Adipocyte (in vitro differentiated cells): ENCODE results near the gene CSF1.
A peak's percentile ranks its signal among the peaks of the same experiment; 100 is the strongest.

ENCODE experiments used
- DNase-seq: peaks from one replicate; pipeline ENCODE4 v3.0.0-alpha.2; 2015; ENCODE audit warnings: low read depth
- H3K27me3 ChIP-seq: replicated peaks from 2 replicates; pipeline ENCODE4 v1.7.0; 2013; ENCODE audit warnings: mild to moderate bottlenecking, low read length, moderate library complexity; ENCODE audit not compliant: control insufficient read depth, insufficient read depth
- H3K36me3 ChIP-seq: 2 replicates; pipeline ENCODE4 v1.7.0; 2013; ENCODE audit warnings: low read length, mild to moderate bottlenecking, moderate library complexity; ENCODE audit not compliant: control insufficient read depth, insufficient read depth, severe bottlenecking
- H3K4me1 ChIP-seq: 2 replicates; pipeline ENCODE4 v1.7.0; 2013; ENCODE audit warnings: mild to moderate bottlenecking, low read length, moderate library complexity; ENCODE audit not compliant: control insufficient read depth, insufficient read depth
- H3K4me3 ChIP-seq: 2 replicates; pipeline ENCODE4 v1.7.0; 2013; ENCODE audit warnings: mild to moderate bottlenecking, low read length, moderate library complexity
- H3K9ac ChIP-seq: 2 replicates; pipeline ENCODE4 v1.7.0; 2013; ENCODE audit warnings: mild to moderate bottlenecking, low read length, moderate library complexity
- H3K9me3 ChIP-seq: 2 replicates; pipeline ENCODE4 v1.7.0; 2013; ENCODE audit warnings: mild to moderate bottlenecking, low read length, moderate library complexity; ENCODE audit not compliant: control insufficient read depth

The CSF1 gene

GRCh38 chr1:109905491-109905890 lies 5.2 kb upstream of the CSF1 start:
- DNase-seq, result no peak
- no peaks in the 10 kb centered on the region for H3K27me3 ChIP-seq
- no peak overlapping the region for H3K9ac ChIP-seq
- H3K4me1 ChIP-seq, result peaks cover 9% of the 10 kb centered on the region
- no peak overlapping the region for H3K4me3 ChIP-seq
- H3K36me3 ChIP-seq, result no peaks in the 10 kb centered on the region
- no peaks in the 10 kb centered on the region for H3K9me3 ChIP-seq

DNA sequence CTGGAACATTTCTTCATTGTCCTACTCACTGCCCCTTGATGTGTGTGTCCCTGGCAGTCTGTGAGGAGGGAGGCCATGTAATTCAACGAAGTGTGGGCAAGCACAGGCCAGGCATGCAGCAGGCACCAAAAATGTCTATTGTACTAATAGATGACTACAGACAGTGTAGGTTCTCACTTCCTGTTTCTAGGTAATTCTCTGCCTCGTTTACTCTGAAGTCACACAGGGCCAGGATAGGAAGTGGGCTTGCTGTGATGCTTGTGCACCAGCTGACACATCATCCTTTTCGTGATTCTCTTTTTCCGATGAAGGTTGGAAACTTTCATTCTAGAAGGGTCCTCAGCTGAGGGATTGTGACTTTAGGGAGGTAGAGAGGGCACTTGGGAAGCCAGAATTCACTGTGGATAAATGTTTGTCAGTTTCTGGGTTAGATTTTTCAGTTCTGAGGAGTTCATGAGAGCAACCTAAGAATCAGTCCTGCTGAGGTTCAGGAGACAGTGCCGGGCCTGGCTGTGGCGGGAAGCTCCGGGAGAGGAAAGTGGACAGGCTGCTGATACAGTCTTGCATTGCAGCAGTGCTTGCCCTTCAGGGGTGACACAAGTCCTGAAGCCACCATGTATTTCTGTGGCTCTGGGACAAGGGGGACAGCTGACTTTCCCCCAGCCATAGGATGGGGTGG lies 4.3 kb upstream of the CSF1 start:
- Histone ChIP-seq H3K36me3 (no peaks in the 10 kb centered on the region), H3K4me1 (peaks cover 8% of the 10 kb centered on the region), H3K27me3 (no peaks in the 10 kb centered on the region), H3K9me3 (no peaks in the 10 kb centered on the region), H3K4me3 (no peak overlapping the region), H3K9ac (no peak overlapping the region)
- DNase-seq, result no peak

GRCh38 chr1:109906839-109907180 lies 3.8 kb upstream of the CSF1 start:
- H3K4me1 ChIP-seq, result peaks cover 8% of the 10 kb centered on the region
- no peak overlapping the region for H3K4me3 ChIP-seq
- H3K36me3 ChIP-seq, result no peaks in the 10 kb centered on the region
- H3K27me3 ChIP-seq, result no peaks in the 10 kb centered on the region
- DNase-seq, result no peak
- H3K9ac ChIP-seq, result no peak overlapping the region
- H3K9me3 ChIP-seq, result no peaks in the 10 kb centered on the region

DNA sequence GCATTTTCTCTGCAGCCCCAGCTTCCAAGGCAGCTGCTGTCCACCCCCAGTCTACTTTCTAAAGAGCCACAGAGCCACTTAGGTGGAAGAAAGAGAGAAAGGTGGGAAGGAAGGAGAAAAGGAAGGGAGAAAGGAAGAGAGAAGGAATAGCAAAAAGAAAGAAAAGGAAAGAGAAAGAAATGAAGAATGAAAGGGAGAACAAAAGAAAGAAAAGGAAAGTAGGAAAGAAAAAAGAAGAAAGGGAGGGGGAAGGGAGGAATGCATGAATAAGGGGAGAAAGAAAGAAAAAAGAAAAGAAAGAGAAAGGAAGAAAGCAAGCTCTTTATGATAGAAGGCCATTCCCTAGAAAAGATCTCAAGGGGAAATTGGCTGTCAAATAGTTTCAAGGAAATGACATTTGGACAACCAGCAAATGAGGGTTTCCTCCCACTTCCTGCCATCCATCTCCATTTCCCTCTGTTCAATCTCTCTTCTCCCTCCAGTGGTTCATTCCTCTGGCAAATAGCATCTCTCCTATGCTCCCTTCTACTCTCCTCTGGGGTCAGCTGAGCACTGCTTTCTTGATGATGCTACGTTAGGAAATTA lies 3.4 kb upstream of the CSF1 start:
- Histone ChIP-seq H3K4me1 (peaks cover 8% of the 10 kb centered on the region), H3K27me3 (no peaks in the 10 kb centered on the region), H3K9ac (no peak overlapping the region), H3K36me3 (no peaks in the 10 kb centered on the region), H3K4me3 (no peak overlapping the region), H3K9me3 (no peaks in the 10 kb centered on the region)
- no peak for DNase-seq

DNA sequence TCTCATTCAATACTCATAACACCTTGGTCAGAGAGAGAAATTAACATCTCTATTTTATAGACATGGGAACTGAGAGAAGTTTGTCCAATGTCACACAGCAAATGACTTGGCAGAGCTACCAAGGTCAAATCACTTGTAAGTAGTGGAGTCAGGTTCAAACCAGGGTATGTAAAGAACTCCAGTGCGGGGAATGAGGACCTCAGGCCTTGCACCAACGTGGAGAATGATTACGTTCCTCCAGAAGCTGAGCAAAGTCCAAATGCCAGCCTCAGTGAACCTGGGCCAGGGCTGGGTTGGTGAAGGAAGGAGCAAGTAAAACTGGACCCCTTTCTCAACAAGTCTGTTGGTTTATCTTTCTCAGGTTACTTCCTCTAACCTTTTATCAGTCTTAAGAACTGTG lies 1.8 kb upstream of the CSF1 start:
- no peak for DNase-seq
- no peaks in the 10 kb centered on the region for H3K9me3 ChIP-seq
- peaks cover 6% of the 10 kb centered on the region for H3K36me3 ChIP-seq

GRCh38 chr1:109909561-109909960 lies 1.1 kb upstream of the CSF1 start:
- Histone ChIP-seq H3K27me3 (no peaks in the 10 kb centered on the region), H3K9me3 (no peaks in the 10 kb centered on the region), H3K36me3 (peaks cover 11% of the 10 kb centered on the region), H3K4me3 (no peak overlapping the region), H3K9ac (no peak overlapping the region), H3K4me1 (peaks cover 24% of the 10 kb centered on the region)
- DNase-seq, result no peak

More for the DNA sequence above, 1.8 kb upstream of the CSF1 start:
- Histone ChIP-seq H3K4me3 (no peak overlapping the region), H3K9ac (no peak overlapping the region), H3K27me3 (no peaks in the 10 kb centered on the region), H3K4me1 (peaks cover 17% of the 10 kb centered on the region)

- H3K36me3 ChIP-seq, result peaks cover 25% of the 10 kb centered on the region
- DNase-seq, result no peak
- peaks cover 40% of the 10 kb centered on the region for H3K4me1 ChIP-seq
- peak overlapping the region; percentile 99 for H3K9ac ChIP-seq
- H3K27me3 ChIP-seq, result no peaks in the 10 kb centered on the region
- H3K9me3 ChIP-seq, result no peaks in the 10 kb centered on the region
- peak overlapping the region; percentile 97 for H3K4me3 ChIP-seq
Measured at GRCh38 chr1:109910963-109911798, 532 bp downstream of the CSF1 start.

GRCh38 chr1:109912214-109912861 lies 1.7 kb downstream of the CSF1 start:
- peak; percentile 48 for DNase-seq
- Histone ChIP-seq H3K9ac (peak overlapping the region; percentile 99), H3K36me3 (peaks cover 37% of the 10 kb centered on the region), H3K4me3 (peak overlapping the region; percentile 97), H3K27me3 (no peaks in the 10 kb centered on the region), H3K4me1 (peaks cover 52% of the 10 kb centered on the region), H3K9me3 (no peaks in the 10 kb centered on the region)

DNA sequence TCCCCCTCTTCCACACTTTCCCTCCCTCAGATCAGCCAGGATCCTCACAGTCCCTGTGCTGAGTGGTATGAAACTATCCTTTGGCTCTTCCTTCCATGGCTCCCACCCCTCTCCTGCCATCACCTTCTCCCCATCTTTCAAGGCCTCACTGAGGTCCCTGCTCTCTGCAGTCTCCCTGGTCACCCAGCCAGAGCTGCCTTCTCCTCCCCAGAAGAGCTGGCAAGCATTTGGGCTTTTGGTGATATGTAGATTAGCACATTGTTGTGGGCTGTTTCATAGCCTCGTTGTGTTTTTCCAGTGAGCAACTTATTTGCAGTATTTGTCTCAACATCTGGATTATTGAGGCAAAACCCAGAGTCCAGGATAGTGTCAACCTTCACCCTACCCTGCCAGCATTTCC lies 2.2 kb downstream of the CSF1 start:
- Histone ChIP-seq H3K4me3 (peak overlapping the region; percentile 97), H3K9me3 (no peaks in the 10 kb centered on the region), H3K4me1 (peaks cover 57% of the 10 kb centered on the region), H3K27me3 (no peaks in the 10 kb centered on the region), H3K9ac (peak overlapping the region; percentile 99), H3K36me3 (peaks cover 42% of the 10 kb centered on the region)
- DNase-seq, result peak; percentile 67

- peaks cover 63% of the 10 kb centered on the region for H3K4me1 ChIP-seq
- peak overlapping the region; percentile 97 for H3K4me3 ChIP-seq
- no peak for DNase-seq
- H3K9ac ChIP-seq, result peak overlapping the region; percentile 99
- H3K9me3 ChIP-seq, result no peaks in the 10 kb centered on the region
- H3K36me3 ChIP-seq, result peaks cover 48% of the 10 kb centered on the region
- H3K27me3 ChIP-seq, result no peaks in the 10 kb centered on the region
Measured at GRCh38 chr1:109913360-109913879, 2.8 kb downstream of the CSF1 start.
